ENCODE measurements around the gene CHST9.

The CHST9 gene

GRCh38 chr18:26919627-26920026 is 265.5 kb downstream of the CHST9 start:
- Histone ChIP-seq H3K4me1 (ENCODE audit: low read depth, poor library complexity, severe bottlenecking) (no peaks in the 10 kb centered on the region), H4K20me1 (ENCODE audit: insufficient read depth) (no peaks in the 10 kb centered on the region), H3K27ac (no peak overlapping the region), H3K4me2 (no peak overlapping the region), H3K27me3 (ENCODE audit: insufficient read depth, low read depth) (no peaks in the 10 kb centered on the region), H3K36me3 (ENCODE audit: insufficient read depth) (no peaks in the 10 kb centered on the region), H3K9ac (no peak overlapping the region), H3K79me2 (ENCODE audit: insufficient read depth, low read depth) (no peaks in the 10 kb centered on the region), H3K4me3 (IDR thresholded peaks at IDR 0.05; ENCODE audit: insufficient read depth, low read depth, low read length) (no peak overlapping the region), H2AFZ (ENCODE audit: low read depth) (no peak overlapping the region)
- no peak for TF ChIP-seq CTCF (conservative IDR thresholded peaks at IDR 0.05; ENCODE audit: low read depth, low read length)

GRCh38 chr18:26919201-26919600 is 265.9 kb downstream of the CHST9 start:
- Histone ChIP-seq H4K20me1 (ENCODE audit: insufficient read depth) (no peaks in the 10 kb centered on the region), H3K79me2 (ENCODE audit: insufficient read depth, low read depth) (no peaks in the 10 kb centered on the region), H2AFZ (ENCODE audit: low read depth) (no peak overlapping the region), H3K4me1 (ENCODE audit: low read depth, poor library complexity, severe bottlenecking) (no peaks in the 10 kb centered on the region), H3K27ac (no peak overlapping the region), H3K4me2 (no peak overlapping the region), H3K36me3 (ENCODE audit: insufficient read depth) (no peaks in the 10 kb centered on the region), H3K9ac (no peak overlapping the region), H3K27me3 (ENCODE audit: insufficient read depth, low read depth) (no peaks in the 10 kb centered on the region), H3K4me3 (IDR thresholded peaks at IDR 0.05; ENCODE audit: insufficient read depth, low read depth, low read length) (no peak overlapping the region)
- no peak for TF ChIP-seq CTCF (conservative IDR thresholded peaks at IDR 0.05; ENCODE audit: low read depth, low read length)

GRCh38 chr18:26911840-26912239 is 273.3 kb downstream of the CHST9 start:
- no peak overlapping the region for H3K9ac ChIP-seq
- H3K79me2 ChIP-seq (ENCODE audit: insufficient read depth, low read depth) = no peaks in the 10 kb centered on the region
- H2AFZ ChIP-seq (ENCODE audit: low read depth) = no peak overlapping the region
- H3K4me2 ChIP-seq = no peak overlapping the region
- no peaks in the 10 kb centered on the region for H3K4me1 ChIP-seq (ENCODE audit: low read depth, poor library complexity, severe bottlenecking)
- no peaks in the 10 kb centered on the region for H4K20me1 ChIP-seq (ENCODE audit: insufficient read depth)
- H3K36me3 ChIP-seq (ENCODE audit: insufficient read depth) = no peaks in the 10 kb centered on the region
- H3K27me3 ChIP-seq (ENCODE audit: insufficient read depth, low read depth) = no peaks in the 10 kb centered on the region
- H3K4me3 ChIP-seq (IDR thresholded peaks at IDR 0.05; ENCODE audit: insufficient read depth, low read depth, low read length) = no peak overlapping the region
- no peak overlapping the region for H3K27ac ChIP-seq
- no peak for TF ChIP-seq CTCF (conservative IDR thresholded peaks at IDR 0.05; ENCODE audit: low read depth, low read length)

GRCh38 chr18:26909599-26910290 is 275.4 kb downstream of the CHST9 start:
- no peak overlapping the region for H3K9ac ChIP-seq
- no peaks in the 10 kb centered on the region for H4K20me1 ChIP-seq (ENCODE audit: insufficient read depth)
- H3K36me3 ChIP-seq (ENCODE audit: insufficient read depth) = no peaks in the 10 kb centered on the region
- H3K27me3 ChIP-seq (ENCODE audit: insufficient read depth, low read depth) = no peaks in the 10 kb centered on the region
- H3K79me2 ChIP-seq (ENCODE audit: insufficient read depth, low read depth) = no peaks in the 10 kb centered on the region
- H2AFZ ChIP-seq (ENCODE audit: low read depth) = no peak overlapping the region
- H3K4me3 ChIP-seq (IDR thresholded peaks at IDR 0.05; ENCODE audit: insufficient read depth, low read depth, low read length) = no peak overlapping the region
- H3K4me1 ChIP-seq (ENCODE audit: low read depth, poor library complexity, severe bottlenecking) = no peaks in the 10 kb centered on the region
- H3K4me2 ChIP-seq = no peak overlapping the region
- no peak overlapping the region for H3K27ac ChIP-seq
- no peak for TF ChIP-seq CTCF (conservative IDR thresholded peaks at IDR 0.05; ENCODE audit: low read depth, low read length)
